Measurements from ENCODE around the gene MYBBP1A.
"Not testable (repeated sequence)": the region's sequence is repeated elsewhere in the genome, so short reads cannot be mapped to it uniquely, and the experiment has no call there.

MYBBP1A gene

GRCh38 chr17:4588391-4588790 is 33.2 kb upstream of the MYBBP1A start:
- DNase-seq = no peak

GRCh38 chr17:4587803-4588202 is 32.6 kb upstream of the MYBBP1A start:
- no peak for DNase-seq

- DNase-seq = no peak
Measured at GRCh38 chr17:4587195-4587594, 32.0 kb upstream of the MYBBP1A start.

- DNase-seq = no peak
Measured at GRCh38 chr17:4586043-4586442, 30.9 kb upstream of the MYBBP1A start.

- DNase-seq = no peak
Measured at GRCh38 chr17:4585638-4585994, 30.4 kb upstream of the MYBBP1A start.

- no peak for DNase-seq
Measured at GRCh38 chr17:4584917-4585637, 29.9 kb upstream of the MYBBP1A start.

- DNase-seq = no peak
Measured at GRCh38 chr17:4584101-4584916, 29.1 kb upstream of the MYBBP1A start, which contains the start of gene SMTNL2. SMTNL2 (plus strand) TSS chr17:4584529; CDS start chr17:4584606, 77 bp downstream.

- DNase-seq = no peak
Measured at GRCh38 chr17:4583782-4584100, 28.6 kb upstream of the MYBBP1A start.

GRCh38 chr17:4583206-4583605 is 28.0 kb upstream of the MYBBP1A start:
- DNase-seq = no peak

GRCh38 chr17:4582691-4583090 is 27.5 kb upstream of the MYBBP1A start:
- DNase-seq = no peak

- no peak for DNase-seq
Measured at GRCh38 chr17:4582101-4582501, 26.9 kb upstream of the MYBBP1A start.

- no peak for DNase-seq
Measured at GRCh38 chr17:4580291-4580690, 25.1 kb upstream of the MYBBP1A start.

- no peak for DNase-seq
Measured at GRCh38 chr17:4579678-4580077, 24.5 kb upstream of the MYBBP1A start.

- not testable (repeated sequence) for DNase-seq
Measured at GRCh38 chr17:4578349-4578748, 23.2 kb upstream of the MYBBP1A start.

GRCh38 chr17:4577386-4577993 is 22.3 kb upstream of the MYBBP1A start:
- DNase-seq = no peak

- DNase-seq = no peak
Measured at GRCh38 chr17:4576729-4577322, 21.6 kb upstream of the MYBBP1A start.

- no peak for DNase-seq
Measured at GRCh38 chr17:4576161-4576558, 21.0 kb upstream of the MYBBP1A start.

- DNase-seq = no peak
Measured at GRCh38 chr17:4574448-4575045, 19.4 kb upstream of the MYBBP1A start.

- DNase-seq = no peak
Measured at GRCh38 chr17:4573669-4574068, 18.5 kb upstream of the MYBBP1A start.

GRCh38 chr17:4573115-4573514 is 17.9 kb upstream of the MYBBP1A start:
- DNase-seq = no peak

- no peak for DNase-seq
Measured at GRCh38 chr17:4572131-4572530, 16.9 kb upstream of the MYBBP1A start.

- DNase-seq = no peak
Measured at GRCh38 chr17:4569591-4569990, 14.4 kb upstream of the MYBBP1A start.

GRCh38 chr17:4566785-4567184 is 11.6 kb upstream of the MYBBP1A start:
- peak in 10 of 14 donors; percentile 8 to 43 (median 22) for DNase-seq
